DOHH2 (cell line): ENCODE data around the gene LSR.

Experiments
- EZH2phosphoT487 ChIP-seq: fragments of 200-600 bp; sonication (generic); IDR thresholded peaks from 2 replicates; pipeline ENCODE4 v1.6.1; 2017; ENCODE audit warnings: borderline replicate concordance, mild to moderate bottlenecking, antibody characterized with exemption, low read length, moderate library complexity, mixed read lengths
- TF ChIP-seq, protein P1 (sequence below): fragments of 200-600 bp; sonication (generic); IDR thresholded peaks from one replicate; pipeline ENCODE4 v1.5.1; 2014; ENCODE audit warnings: antibody characterized with exemption, mild to moderate bottlenecking, low read depth, low read length; ENCODE audit not compliant: poor library complexity, severe bottlenecking

DNA sequence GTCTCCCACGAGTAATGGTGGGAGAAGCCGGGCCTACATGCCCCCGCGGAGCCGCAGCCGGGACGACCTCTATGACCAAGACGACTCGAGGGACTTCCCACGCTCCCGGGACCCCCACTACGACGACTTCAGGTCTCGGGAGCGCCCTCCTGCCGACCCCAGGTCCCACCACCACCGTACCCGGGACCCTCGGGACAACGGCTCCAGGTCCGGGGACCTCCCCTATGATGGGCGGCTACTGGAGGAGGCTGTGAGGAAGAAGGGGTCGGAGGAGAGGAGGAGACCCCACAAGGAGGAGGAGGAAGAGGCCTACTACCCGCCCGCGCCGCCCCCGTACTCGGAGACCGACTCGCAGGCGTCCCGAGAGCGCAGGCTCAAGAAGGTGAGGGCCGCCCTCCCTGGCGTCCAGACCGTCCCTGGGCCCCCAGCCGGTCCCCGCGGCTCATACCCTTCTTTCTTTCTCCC, 18.6 kb downstream of the LSR start:
- TF ChIP-seq, protein P1, sequence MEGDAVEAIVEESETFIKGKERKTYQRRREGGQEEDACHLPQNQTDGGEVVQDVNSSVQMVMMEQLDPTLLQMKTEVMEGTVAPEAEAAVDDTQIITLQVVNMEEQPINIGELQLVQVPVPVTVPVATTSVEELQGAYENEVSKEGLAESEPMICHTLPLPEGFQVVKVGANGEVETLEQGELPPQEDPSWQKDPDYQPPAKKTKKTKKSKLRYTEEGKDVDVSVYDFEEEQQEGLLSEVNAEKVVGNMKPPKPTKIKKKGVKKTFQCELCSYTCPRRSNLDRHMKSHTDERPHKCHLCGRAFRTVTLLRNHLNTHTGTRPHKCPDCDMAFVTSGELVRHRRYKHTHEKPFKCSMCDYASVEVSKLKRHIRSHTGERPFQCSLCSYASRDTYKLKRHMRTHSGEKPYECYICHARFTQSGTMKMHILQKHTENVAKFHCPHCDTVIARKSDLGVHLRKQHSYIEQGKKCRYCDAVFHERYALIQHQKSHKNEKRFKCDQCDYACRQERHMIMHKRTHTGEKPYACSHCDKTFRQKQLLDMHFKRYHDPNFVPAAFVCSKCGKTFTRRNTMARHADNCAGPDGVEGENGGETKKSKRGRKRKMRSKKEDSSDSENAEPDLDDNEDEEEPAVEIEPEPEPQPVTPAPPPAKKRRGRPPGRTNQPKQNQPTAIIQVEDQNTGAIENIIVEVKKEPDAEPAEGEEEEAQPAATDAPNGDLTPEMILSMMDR: no peak
- no peak for TF ChIP-seq EZH2phosphoT487
